GM23248 (cell line): ENCODE data around the gene SYT1.

Experiments
- EZH2 ChIP-seq: fragments of 200-600 bp; sonication (generic); IDR thresholded peaks from 2 replicates; pipeline ENCODE4 v1.6.1; 2018; ENCODE audit warnings: antibody characterized with exemption, mild to moderate bottlenecking; ENCODE audit not compliant: insufficient read depth, poor library complexity, severe bottlenecking
- EZH2phosphoT487 ChIP-seq: fragments of 200-600 bp; sonication (generic); IDR thresholded peaks from 2 replicates; pipeline ENCODE4 v1.6.1; 2018; ENCODE audit warnings: antibody characterized with exemption, moderate library complexity, mild to moderate bottlenecking, low read depth; ENCODE audit not compliant: insufficient read depth

GRCh38 chr12:79162147-79162772, 297.7 kb downstream of the SYT1 start:
- TF ChIP-seq EZH2phosphoT487 (no peak), EZH2 (no peak)
